Right lung (tissue), 10 donors: ENCODE data around the gene ZNF841. TPM values are rescaled to one million over a fixed set of nuclear protein-coding genes. Genes with fewer than 3 reads are reported as not detected.
"Not testable (repeated sequence)": the region's sequence is repeated elsewhere in the genome, so short reads cannot be mapped to it uniquely, and the experiment has no call there.

Experiments used
- DNase-seq, 2 donors: peaks; one replicate each; pipeline ENCODE4 v3.0.0-alpha.2; 2013
- long read RNA-seq, 8 donors: transcript quantifications; one replicate each; lab custom pipeline, GENCODE V29; 2026
- polyA plus RNA-seq, 5 donors: library from polyadenylated mRNA; unstranded; fragments of 120-200 nt; gene quantifications; one replicate each; pipeline versions ENCODE4 v1.2.1 to v1.2.3, GENCODE V29; 2013; ENCODE audit warnings: inconsistent platforms in 1 of 5, low replicate concordance in 1 of 5; ENCODE audit not compliant: insufficient read length in 5 of 5, insufficient read depth in 1 of 5

ZNF841 gene
- polyA plus RNA-seq, result 10 to 100 TPM; 18.1 to 38.3 (median 30.5) TPM
- long read RNA-seq, donor 1, partial matches to known transcripts, result 0 of 3 reads
- long read RNA-seq, donor 1, other reads (novel, unspliced or antisense), result 0 of 3 reads
- long read RNA-seq, donor 2, result 0 reads
- long read RNA-seq, donor 3, partial matches to known transcripts, result 0 of 3 reads
- long read RNA-seq, donor 3, other reads (novel, unspliced or antisense), result 0 of 3 reads
- long read RNA-seq, donor 4, partial matches to known transcripts, result 0 of 1 reads
- long read RNA-seq, donor 4, other reads (novel, unspliced or antisense), result 0 of 1 reads
- long read RNA-seq, donor 5, partial matches to known transcripts, result 0 of 1 reads
- long read RNA-seq, donor 5, other reads (novel, unspliced or antisense), result 0 of 1 reads
- long read RNA-seq, donor 6, partial matches to known transcripts, result 0 of 1 reads
- long read RNA-seq, donor 6, other reads (novel, unspliced or antisense), result 0 of 1 reads
- long read RNA-seq, donor 7, partial matches to known transcripts, result 0 of 1 reads
- long read RNA-seq, donor 7, other reads (novel, unspliced or antisense), result 0 of 1 reads
- long read RNA-seq, donor 8, result 0 reads

DNA sequence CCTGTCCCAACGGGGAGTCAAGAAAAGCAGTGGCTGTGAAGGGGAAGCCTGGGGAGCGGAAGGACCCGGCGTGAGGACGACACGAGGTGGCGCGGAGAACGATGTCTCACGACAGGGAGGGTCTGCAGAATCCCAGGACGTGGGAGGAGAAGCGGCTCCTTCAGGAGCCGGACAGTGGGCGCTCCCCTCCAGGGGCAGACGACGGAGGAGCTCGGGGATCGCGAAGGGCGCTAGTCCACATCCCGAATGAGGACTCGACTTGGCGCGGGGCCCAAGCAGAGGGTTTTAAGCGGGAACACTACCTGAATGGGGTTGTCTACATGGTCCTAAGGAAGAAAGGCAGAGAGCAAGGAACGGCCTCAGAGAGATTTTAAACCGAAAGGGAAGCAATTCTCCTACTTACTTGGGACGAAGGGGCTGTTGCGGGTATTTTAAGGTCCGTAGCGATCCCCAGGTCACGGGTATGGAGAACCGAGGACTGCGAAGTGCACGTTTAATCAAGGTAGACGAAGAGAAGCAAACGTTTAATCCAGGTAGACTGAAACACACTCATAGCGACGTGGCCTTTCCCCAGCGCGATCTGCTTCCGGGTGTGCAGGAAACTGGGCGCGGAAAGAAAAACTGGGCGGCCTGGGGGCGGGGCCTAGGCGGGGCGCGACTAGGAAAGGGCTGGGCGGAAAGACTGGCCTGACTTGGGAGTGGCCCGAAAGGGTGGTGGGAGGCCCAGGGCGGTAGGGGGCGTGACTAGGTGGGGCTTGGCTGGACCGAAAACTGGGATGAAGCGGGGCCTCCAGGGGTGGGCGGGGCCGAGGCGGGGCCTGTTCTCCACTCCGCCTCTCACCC is at the start of gene ZNF841:
TSS of gene ZNF841 (minus strand) at position 594 of the 843 bp plus-strand sequence. CDS start 10,964 bp downstream, outside the sequence.
- peak; percentile 86 to 87 for DNase-seq

DNA sequence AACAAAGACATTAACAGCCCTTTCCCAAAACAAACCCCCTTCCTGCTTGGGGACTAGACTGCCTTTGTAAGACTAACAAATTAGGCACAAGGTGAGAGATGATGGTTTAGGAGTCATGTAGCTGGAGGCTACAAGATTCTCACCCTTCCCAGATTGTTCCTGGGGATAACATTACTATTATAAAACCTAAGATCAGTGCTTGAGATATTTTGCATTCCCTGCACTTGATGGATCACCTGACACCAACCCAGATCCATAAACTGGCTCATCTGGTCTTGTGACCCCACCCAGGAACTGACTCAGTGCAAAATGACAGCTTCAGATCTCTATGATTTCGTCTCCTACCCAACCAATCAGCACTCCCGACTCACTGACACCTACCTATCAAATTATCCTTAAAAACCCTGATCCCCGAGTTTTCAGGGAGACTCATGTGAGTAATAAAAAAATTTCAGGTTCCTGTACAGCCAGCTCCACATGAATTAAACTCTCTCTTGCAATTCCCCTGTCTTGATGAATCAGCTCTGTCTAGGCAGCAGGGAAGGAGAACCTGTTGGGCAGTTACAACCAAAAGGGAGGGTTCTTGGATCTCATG is 46.5 kb upstream of the ZNF841 start:
- DNase-seq, result no peak

DNA sequence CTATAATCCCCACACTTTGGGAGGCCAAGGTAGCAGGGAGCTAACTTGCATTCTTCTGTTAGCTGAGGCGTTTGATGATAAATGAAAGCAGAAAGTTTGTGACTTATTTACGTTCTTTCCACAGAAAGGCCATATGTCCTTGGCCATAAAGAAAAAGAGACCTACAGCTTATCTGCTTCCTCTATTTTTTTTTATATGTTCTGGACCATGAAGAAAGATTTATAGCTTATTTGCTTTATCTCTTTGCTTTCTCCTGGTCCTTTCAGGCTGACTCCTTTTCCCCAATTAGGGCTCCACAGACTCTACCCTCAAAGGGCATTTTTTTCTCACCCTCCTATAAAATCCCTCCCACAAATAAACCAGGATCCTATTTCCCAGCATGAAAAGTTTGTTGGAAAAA is 45.6 kb upstream of the ZNF841 start:
- no peak for DNase-seq

DNA sequence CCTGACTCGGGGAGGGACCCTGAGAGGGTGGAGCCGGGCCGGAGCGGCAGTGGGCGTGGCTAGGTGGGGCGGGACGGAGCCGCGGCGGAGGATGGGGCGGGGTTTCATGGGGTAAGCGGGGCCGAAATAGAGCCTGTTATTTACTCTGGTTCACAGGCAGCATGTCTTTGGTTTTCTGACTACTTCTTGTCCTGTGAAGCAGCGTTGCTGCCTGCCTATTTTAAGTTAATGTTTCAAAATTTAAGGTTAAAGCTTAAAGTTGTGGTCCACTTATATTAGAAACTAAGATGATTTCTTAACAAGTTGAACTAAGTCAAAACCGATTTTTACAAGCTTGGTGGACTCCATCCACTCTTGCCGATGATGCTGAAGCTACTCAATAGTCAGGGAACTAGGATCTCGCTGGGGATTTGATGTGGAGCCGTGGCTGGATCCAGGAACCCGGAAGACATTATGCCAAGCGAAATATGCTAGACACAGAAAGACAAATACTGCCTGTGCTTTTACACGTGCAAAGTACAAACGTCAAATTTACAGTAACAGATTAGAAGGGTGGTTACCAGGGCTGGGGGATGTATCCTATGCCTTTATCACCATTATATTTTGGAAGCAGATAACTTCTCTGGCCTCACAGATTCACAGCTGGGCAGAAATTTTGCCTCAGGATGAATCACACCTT is 44.6 kb upstream of the ZNF841 start:
- no peak for DNase-seq

DNA sequence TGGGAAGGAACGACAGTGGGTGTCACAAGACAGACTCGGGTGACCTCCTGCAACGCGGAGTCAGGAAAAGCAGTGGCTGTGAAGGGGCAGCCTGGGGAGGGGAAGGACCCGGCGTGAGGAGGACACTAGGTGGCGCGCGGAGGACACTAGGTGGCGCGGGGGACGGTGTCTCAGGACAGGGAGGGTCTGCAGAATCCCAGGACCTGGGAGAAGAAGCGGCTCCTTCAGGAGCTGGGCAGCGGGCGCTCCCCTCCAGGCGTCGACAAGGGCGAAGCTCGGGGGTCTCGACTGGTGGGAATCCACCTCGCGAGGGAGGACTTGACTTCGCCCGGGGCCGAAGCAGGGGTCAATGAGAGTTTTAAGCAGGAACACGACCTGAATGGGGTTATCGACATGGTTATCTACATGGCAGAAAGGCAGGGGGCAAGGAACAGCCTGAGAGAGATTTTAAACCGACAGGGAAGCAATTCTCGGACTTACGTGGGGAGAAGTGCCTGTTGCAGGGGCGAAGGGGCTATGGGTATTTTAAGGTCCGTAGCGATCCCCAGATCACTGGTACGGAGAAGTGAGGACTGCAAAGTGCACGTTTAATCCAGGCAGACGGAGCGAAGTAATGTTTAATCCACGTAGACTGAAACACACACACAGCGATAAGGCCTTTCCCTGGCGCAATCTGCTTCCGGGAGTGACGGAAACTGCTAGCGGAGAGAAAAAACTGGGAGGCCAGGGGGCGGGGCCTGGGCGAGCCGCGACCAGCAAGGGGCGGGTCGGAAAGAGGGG is 43.9 kb upstream of the ZNF841 start, which contains the start of gene ZNF616:
TSS of gene ZNF616 (minus strand) at position 687 of the 780 bp plus-strand sequence. CDS start 9,426 bp downstream, outside the sequence.
- peak; percentile 95 for DNase-seq

DNA sequence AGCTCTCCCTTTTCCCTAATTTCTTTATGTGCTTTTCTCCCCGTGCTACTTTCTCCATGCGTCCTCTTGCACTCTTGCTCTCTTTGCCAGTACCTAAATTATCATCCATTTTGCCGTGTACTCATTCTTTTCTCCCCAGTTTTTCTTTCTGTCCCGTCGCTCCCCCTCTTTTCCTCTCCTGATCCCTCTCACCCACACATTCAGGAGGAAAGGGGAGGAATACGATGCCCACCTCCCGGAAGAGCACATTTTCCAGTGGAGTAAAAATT is 43.4 kb upstream of the ZNF841 start:
- DNase-seq, result no peak

DNA sequence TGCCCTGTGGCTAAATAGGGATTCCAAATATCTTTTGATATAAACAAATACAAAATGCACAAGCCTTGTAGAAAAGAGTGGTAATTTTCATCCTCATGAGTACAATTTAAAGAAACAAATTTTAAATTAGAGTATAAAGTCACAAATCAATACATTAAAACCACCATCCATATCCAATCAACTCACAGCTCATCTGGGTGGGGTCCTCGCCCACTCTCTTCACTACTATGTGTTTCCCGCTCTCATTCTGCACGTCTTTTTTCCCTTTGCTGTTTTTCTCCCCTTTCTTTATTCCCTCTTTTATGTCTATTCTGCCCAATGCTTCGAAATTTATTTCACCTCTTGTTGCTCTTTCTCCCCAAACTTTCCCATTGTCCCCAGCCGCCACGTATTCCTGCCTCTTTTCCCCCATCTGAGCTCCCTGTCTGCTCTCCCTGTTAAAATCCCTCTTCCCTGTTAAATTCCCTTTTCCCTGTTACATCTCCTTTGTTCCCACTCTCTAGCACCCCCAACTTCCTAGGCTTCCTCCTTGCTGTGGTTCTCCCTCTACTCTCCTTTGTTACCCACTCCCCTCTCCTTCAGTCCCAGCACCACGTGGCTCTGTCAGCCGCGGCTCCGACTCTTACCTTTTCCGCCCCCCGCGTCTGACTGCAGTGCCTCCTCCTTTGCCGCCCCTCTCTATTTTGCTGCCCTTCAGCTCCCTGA is 42.9 kb upstream of the ZNF841 start:
- peak; percentile 31 to 45 for DNase-seq

DNA sequence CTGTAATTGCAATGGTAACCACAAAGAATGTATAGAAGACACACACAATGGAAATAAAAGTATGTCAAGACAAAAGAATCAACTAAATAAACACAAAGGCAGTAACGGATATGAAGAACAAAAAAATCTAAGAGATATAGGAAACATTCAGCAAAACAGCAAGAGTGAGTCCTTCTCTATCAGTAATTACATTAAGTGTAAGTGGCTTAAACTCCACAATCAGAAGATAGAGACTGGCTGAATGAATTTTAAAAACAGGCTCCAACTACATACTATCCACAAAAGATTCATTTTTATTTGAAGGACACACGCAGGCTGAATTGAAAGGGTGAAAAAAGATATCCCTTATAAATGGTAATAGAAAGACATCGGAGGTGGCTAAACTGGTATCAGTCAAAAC is 24.7 kb upstream of the ZNF841 start:
- DNase-seq, result no peak

DNA sequence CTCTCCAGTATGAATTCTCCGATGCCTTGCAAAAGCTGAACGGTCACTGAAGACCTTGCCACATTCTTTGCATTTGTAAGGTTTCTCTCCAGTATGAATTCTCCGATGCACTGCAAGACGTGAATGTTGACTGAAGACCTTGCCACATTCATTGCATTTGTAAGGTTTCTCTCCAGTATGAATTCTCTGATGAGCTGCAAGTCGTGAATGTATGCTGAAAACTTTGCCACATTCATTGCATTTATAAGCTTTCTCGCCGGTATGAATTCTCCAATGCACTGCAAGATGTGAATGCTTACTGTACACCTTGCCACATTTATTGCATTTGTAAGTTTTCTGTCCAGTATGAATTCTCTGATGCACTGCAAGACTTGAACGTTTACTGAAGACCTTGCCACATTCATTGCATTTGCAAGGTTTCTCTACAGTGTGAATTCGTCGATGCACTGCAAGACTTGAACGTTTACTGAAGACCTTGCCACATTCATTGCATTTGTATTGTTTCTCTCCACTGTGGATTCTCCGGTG is 20.0 kb upstream of the ZNF841 start:
- no peak for DNase-seq

DNA sequence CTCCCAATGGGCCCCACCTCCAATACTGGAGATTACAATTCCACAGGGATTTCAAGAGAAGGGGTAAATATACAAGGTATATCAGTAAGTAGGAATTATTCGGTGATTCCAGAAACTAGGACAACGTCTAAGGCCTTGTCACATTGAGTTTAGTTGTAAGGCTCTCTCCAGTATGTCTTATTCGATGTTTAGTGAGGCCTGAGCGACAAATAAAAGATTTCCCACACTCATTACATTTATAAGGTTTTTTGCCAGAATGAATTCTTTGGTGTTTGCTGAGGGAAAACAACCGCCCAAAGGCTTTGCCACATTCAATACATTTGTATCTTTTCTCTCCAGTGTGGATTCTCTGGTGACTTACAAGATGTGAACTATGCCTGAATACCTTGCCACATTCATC is 19.1 kb upstream of the ZNF841 start:
- no peak for DNase-seq

DNA sequence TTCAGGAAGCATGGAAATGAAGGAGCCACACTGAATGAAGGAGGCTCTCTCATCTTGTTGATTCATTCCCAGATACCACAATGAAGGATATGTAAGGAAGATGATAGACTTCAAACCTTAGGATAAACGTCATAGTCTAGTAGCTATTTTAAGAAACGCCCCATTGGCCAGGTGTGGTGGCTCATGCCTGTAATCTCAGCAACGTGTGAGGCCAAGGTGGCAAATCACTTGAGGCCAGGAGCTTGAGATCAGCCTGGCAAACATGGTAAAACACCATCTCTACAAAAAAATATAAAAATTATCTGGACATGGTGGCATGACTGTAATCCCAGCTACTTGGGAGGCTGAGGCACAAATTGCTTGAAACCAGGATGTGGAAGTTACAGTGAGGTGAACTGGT is 17.1 kb upstream of the ZNF841 start:
- no peak for DNase-seq

DNA sequence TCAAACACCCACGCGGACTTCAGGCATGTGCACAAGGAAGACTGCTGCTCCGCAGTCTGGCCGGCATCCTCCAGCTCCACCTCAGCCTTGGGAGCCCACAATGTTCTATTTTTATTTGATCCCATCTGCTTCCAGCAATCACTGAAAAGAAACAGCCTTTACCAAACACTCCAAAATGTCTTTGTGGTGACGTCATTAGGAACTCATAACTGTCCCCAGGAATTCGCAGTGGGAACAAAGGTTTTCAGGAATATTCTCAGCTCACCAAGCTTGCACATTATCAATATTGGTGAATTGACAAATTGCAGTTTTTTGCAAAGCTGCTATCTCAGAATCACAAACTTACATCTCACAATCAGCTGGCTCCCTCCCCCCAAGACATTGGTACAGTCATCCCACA is 15.2 kb upstream of the ZNF841 start:
- no peak for DNase-seq

DNA sequence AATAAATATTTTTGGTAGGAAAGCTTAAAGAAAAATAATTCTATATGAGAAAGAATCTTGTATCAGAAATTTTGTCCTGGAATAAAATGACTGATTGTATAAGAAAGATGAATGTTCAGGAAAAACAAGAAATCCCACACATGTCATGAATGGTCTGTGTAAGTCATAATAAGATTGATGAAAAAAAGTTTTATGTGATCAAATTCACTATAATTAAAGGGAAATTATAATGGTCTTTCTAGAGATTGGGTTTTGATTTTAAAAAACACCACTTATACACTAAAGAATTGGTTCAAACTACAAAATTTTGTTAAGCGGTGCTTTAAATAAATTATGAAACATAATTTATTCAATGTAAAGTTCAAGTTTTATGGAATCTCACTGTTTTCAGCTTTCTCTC is 7.2 kb upstream of the ZNF841 start:
- no peak for DNase-seq

DNA sequence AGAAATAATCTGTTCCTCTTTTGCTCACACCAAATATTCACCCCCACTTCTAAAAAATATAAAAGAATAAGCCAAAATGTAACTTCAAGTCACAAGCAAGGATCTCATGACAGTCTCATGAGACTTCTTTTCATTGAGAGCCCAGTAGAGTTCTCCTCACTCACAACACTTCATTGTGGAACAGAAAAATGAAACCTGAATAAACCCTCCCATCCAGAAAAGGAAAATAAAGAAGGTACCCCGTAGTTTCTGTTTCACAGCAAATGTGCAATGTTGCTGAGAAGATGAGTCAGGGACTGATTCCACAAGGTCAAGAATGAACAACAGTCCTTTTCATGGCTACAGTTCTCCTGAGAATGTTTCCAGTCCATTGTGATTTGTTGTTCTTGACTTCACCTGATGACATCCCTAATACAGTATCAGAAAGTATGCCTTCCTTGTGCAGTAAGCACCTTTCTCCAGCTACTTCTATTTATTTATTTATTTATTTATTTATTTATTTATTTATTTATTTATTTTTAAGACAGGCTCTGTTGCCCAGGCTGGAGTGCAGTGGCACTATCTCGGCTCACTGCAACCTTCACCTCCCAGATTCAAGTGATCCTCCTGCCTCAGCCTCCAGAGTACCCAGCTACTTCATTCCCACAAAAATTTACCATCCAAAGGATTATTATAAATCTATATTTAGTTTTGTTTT is 6.4 kb upstream of the ZNF841 start:
- no peak for DNase-seq

DNA sequence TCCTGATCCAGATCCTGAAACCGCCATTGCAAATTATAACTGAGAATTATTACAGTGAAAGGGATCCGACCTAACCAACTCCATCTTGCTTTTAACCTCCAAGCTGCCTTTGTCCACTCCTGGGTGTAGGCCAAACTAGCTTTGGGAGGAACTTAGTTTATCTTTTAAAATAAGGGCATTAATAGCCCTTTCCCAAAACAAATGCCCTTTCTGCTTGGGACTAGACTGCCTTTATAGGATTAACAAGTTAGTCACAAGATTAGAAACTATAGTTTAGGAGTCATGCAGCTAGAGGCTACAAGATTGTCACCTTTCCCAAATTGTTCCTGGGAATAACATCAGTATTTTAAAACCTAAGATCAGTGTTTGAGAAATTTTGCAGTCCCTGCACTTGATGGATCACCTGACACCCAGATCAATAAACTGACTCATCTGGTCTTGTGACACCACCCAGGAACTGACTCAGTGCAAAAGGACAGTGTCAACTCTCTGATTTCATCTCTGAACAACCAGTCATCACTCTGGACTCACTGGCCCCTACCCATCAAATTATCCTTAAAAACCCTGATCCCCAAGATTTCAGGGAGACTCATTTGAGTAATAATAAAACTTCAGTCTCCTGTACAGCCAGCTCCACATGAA is 4.1 kb upstream of the ZNF841 start:
- DNase-seq, result no peak

DNA sequence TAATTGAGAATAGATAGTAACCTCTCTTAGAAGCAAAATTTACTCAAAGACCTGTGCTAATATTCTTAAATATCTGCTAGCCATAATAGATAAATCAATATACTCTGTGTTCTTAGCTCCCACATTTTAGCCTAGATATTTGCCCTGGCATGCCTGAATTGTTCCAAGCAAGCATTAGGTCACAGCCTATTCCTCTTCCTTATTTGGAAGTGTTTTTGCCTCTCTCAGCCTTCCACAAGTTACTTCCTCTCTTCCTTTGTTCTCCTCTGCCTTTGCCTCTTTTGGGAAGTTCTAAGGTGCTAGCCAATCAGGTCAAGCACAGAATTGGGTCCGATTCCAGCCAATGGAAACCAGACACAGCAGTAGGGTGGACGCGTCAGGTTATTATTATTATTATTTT is 851 bp upstream of the ZNF841 start:
- DNase-seq, result not testable (repeated sequence)

DNA sequence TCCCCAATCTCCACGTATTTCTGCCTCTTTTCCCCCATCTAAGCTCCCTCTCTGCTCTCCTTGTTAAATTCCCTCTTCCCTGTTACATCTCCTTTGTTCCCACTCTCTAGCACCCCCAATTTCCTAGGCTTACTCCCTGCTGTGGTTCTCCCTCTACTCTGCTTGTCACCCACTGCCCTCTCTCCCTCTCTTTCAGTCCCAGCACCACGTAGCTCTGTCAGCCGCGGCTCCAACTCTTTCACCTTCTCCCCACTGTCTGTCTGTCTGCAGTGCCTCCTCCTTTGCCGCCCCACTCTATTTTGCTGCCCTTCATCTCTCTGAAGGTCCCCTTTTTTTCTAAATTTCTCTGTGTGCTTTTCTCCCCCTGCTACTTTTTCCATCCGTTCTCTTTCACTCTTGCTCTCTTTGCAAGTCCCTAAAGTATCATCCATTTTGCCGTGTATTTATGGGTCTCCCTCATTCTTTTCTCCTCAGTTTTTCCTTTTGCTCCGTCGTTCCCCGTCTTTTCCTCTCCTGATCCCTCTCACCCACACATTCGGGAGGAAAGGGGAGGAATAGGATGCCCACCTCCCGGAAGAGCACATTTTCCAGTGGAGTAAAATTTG is 937 bp downstream of the ZNF841 start:
- DNase-seq, result peak in 1 of 2 donors; percentile 1

DNA sequence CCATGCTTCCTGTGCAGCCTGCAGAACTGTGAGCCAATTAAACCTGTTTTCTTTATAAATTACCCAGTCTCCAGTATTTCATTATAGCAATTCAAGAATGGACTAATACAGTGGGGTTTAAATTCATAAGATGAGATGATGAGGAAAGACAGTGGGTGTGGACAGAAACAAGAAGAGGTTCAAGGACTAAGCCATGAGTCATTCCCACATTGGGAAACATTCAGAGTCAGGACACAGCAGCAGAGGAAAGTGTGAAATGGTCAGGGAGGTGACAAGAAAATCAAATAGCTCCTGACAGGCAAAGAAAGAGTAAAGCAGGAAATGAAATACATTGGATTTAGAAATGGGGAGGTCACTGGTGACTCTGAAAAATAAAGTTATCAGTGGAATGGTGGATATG is 9.1 kb downstream of the ZNF841 start:
- no peak for DNase-seq
